ENCODE data around the gene CST11.

DNA sequence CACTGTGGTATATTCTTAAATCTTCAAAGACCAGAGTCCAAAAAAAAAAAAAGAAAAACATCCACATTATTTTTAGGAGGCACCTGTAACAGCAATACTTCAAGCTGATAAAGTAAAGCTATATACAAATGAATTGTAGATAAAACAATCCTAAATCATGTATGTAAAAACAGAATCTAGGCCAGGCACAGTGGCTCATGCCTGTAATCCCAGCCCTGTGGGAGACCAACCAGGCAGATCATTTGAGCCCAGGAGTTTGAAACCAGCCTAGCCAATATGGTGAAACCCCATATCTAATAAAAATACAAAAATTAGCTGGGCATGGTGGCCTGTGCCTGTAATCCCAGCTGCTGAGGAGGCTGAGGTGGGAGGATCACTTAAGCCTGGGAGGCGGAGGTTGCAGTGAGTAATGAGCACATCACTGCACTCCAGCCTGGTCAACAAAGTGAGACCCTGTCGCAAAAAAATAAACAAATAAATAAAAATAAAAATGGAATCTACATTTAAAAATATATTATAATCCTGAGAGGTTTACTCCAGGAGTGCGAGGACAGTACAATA is 38.7 kb downstream of the CST11 start:
- no peak for TF ChIP-seq POLR2AphosphoS5 (IDR thresholded peaks at IDR 0.05; ENCODE audit: control insufficient read depth, insufficient read depth, low read depth, low read length)
- TF ChIP-seq, protein P1, sequence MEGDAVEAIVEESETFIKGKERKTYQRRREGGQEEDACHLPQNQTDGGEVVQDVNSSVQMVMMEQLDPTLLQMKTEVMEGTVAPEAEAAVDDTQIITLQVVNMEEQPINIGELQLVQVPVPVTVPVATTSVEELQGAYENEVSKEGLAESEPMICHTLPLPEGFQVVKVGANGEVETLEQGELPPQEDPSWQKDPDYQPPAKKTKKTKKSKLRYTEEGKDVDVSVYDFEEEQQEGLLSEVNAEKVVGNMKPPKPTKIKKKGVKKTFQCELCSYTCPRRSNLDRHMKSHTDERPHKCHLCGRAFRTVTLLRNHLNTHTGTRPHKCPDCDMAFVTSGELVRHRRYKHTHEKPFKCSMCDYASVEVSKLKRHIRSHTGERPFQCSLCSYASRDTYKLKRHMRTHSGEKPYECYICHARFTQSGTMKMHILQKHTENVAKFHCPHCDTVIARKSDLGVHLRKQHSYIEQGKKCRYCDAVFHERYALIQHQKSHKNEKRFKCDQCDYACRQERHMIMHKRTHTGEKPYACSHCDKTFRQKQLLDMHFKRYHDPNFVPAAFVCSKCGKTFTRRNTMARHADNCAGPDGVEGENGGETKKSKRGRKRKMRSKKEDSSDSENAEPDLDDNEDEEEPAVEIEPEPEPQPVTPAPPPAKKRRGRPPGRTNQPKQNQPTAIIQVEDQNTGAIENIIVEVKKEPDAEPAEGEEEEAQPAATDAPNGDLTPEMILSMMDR (IDR thresholded peaks at IDR 0.05 in 2 of 3, conservative IDR thresholded peaks at IDR 0.05 in 1 of 3; ENCODE audit: insufficient read depth in 2 of 3, low read depth in 1 of 3, low read length in 3 of 3) = no peak
- TF ChIP-seq YY1 (IDR thresholded peaks at IDR 0.05; ENCODE audit: borderline replicate concordance in 1 of 3, control insufficient read depth in 1 of 3, extremely low read depth in 1 of 3, insufficient read depth in 3 of 3, insufficient read length in 1 of 3, insufficient replicate concordance in 2 of 3, low read depth in 1 of 3, low read length in 2 of 3) = no peak
- no peak for TF ChIP-seq CBX1 (IDR thresholded peaks at IDR 0.05; ENCODE audit: low read depth)
- TF ChIP-seq GATA2 (CRISPR knock-in tag; IDR thresholded peaks at IDR 0.05) = no peak
- TF ChIP-seq PTTG1 (tag; IDR thresholded peaks at IDR 0.05; ENCODE audit: low read depth) = no peak
- no peak for TF ChIP-seq POLR2A (conservative IDR thresholded peaks at IDR 0.05)
- TF ChIP-seq, protein P2, sequence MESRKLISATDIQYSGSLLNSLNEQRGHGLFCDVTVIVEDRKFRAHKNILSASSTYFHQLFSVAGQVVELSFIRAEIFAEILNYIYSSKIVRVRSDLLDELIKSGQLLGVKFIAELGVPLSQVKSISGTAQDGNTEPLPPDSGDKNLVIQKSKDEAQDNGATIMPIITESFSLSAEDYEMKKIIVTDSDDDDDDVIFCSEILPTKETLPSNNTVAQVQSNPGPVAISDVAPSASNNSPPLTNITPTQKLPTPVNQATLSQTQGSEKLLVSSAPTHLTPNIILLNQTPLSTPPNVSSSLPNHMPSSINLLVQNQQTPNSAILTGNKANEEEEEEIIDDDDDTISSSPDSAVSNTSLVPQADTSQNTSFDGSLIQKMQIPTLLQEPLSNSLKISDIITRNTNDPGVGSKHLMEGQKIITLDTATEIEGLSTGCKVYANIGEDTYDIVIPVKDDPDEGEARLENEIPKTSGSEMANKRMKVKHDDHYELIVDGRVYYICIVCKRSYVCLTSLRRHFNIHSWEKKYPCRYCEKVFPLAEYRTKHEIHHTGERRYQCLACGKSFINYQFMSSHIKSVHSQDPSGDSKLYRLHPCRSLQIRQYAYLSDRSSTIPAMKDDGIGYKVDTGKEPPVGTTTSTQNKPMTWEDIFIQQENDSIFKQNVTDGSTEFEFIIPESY (CRISPR knock-in tag; IDR thresholded peaks at IDR 0.05) = no peak
